Prostate gland (tissue), 2 donors: ENCODE results near the gene NLRC5. TPM values are rescaled to one million over a fixed set of nuclear protein-coding genes. Genes with fewer than 3 reads are reported as not detected.
"Not testable (repeated sequence)": the region's sequence is repeated elsewhere in the genome, so short reads cannot be mapped to it uniquely, and the experiment has no call there.

ENCODE experiments used
- DNase-seq: peaks from one replicate; pipeline ENCODE4 v3.0.0-alpha.2; 2019; ENCODE audit warnings: low spot score
- H3K27ac ChIP-seq, 2 donors: fragments of 200-600 bp; sonication (generic); 2 replicates each; pipeline ENCODE4 v1.5.1; 2017 to 2019
- H3K27me3 ChIP-seq: fragments of 200-600 bp; sonication (generic); replicated peaks from 2 replicates; pipeline ENCODE4 v1.5.1; 2019; ENCODE audit not compliant: insufficient read depth
- H3K36me3 ChIP-seq, 2 donors: fragments of 200-600 bp; sonication (generic); 1 replicate in 1 of 2; 2 replicates in 1 of 2; pipeline versions ENCODE4 v1.5.1 to v1.8.1; 2017 to 2019
- H3K4me1 ChIP-seq: fragments of 200-600 bp; sonication (generic); replicated peaks from 2 replicates; pipeline ENCODE4 v1.5.1; 2019
- H3K4me3 ChIP-seq, 2 donors: fragments of 200-600 bp; sonication (generic); 2 replicates each; pipeline ENCODE4 v1.5.1; 2017 to 2019
- H3K9me3 ChIP-seq: fragments of 200-600 bp; sonication (generic); 2 replicates; pipeline ENCODE4 v1.5.1; 2017
- POLR2A ChIP-seq: fragments of 450-650 bp; IDR thresholded peaks from one replicate; pipeline ENCODE4 v1.6.1; 2016; ENCODE audit warnings: antibody characterized with exemption, mild to moderate bottlenecking
- POLR2AphosphoS5 ChIP-seq: sonication (generic); formaldehyde crosslinking; IDR thresholded peaks from one replicate; pipeline ENCODE4 v1.6.1; 2017; ENCODE audit warnings: antibody characterized with exemption
- WGBS: methylation state at CpG from one replicate; pipeline ENCODE4 v1.1.5; 2018; 5-methylcytosine and 5-hydroxymethylcytosine counted together
- intact Hi-C: fragments of 100-400 bp; cut with DNase I; formaldehyde crosslinking; loops from one replicate; pipeline ENCODE4 v1.14.2; 2022
- total RNA-seq, 2 donors: library from RNA; depleted of rRNA; stranded (reverse); fragments of >200 nt; gene quantifications; one replicate each; pipeline ENCODE4 v1.1.0, GENCODE V29; 2016
- TF ChIP-seq, protein P1 (sequence below), 4 experiments: fragments of 200-600 bp in 2 of 4; fragments of 450-650 bp in 2 of 4; sonication (generic) in 2 of 4; IDR thresholded peaks; 1 replicate in 3 of 4; 2 replicates in 1 of 4; pipeline ENCODE4 v1.5.1; 2016 to 2019; ENCODE audit warnings: antibody characterized with exemption in 4 of 4, mild to moderate bottlenecking in 2 of 4, moderate library complexity in 2 of 4

Gene NLRC5
- total RNA-seq, 2 donors from 2014 or later = 9.5 to 31.2 TPM

DNA sequence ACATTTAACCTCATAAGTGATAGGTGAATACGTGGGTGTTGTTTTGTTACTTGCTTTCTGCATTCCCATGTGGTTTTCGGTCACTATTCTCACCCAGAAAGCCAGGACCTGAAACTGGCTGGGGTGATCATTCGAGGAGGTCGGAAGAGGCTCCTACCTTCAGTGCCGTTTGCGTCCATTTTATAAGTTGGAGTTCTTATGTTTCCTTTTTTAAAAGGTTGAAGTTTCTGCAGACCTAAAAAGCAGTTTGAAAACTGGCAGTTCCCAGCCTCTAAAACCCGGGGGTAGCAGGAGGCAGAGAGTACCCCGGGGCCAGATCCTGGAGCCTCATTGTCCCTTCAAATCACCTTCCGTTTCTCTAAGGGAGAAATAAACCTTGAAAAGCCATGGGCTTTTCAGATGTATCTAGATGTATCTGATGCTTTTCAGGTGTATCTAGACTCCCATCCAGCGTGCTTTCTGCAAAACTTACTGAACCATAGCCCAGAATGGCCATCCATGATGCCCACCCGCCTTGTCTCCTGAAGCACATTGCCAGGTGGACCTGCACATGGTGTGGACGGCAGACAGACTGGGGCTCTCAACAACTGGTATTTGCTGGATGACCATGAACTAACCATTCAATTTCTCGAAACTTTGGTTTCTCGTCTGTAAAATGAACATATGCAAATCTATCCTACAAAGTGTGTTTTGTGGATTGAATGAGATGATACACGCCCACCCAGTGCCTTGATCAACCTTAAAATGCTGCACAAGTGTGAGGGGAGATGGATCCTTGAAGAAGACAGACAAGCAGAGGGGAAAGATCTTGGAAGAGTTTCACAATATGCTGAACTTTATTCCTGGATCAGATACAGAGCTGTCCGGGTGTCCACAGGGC, 1.3 kb downstream of the NLRC5 start:
- intact Hi-C loops = no loop called here
- TF ChIP-seq POLR2A = no peak
- TF ChIP-seq POLR2AphosphoS5 = no peak
- TF ChIP-seq, protein P1, sequence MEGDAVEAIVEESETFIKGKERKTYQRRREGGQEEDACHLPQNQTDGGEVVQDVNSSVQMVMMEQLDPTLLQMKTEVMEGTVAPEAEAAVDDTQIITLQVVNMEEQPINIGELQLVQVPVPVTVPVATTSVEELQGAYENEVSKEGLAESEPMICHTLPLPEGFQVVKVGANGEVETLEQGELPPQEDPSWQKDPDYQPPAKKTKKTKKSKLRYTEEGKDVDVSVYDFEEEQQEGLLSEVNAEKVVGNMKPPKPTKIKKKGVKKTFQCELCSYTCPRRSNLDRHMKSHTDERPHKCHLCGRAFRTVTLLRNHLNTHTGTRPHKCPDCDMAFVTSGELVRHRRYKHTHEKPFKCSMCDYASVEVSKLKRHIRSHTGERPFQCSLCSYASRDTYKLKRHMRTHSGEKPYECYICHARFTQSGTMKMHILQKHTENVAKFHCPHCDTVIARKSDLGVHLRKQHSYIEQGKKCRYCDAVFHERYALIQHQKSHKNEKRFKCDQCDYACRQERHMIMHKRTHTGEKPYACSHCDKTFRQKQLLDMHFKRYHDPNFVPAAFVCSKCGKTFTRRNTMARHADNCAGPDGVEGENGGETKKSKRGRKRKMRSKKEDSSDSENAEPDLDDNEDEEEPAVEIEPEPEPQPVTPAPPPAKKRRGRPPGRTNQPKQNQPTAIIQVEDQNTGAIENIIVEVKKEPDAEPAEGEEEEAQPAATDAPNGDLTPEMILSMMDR (IDR thresholded peaks at IDR 0.05) = no peak
- WGBS = 83% methylated on average over 16 of the region's 16 CpGs
- no peak for DNase-seq
- no peaks in the 10 kb centered on the region for H3K27me3 ChIP-seq
- H3K4me3 ChIP-seq = peak overlapping the region; percentile 57 to 78
- H3K4me1 ChIP-seq = peaks cover 4% of the 10 kb centered on the region
- no peak overlapping the region for H3K27ac ChIP-seq
- no peaks in the 10 kb centered on the region for H3K9me3 ChIP-seq
- H3K36me3 ChIP-seq = no peaks in the 10 kb centered on the region

DNA sequence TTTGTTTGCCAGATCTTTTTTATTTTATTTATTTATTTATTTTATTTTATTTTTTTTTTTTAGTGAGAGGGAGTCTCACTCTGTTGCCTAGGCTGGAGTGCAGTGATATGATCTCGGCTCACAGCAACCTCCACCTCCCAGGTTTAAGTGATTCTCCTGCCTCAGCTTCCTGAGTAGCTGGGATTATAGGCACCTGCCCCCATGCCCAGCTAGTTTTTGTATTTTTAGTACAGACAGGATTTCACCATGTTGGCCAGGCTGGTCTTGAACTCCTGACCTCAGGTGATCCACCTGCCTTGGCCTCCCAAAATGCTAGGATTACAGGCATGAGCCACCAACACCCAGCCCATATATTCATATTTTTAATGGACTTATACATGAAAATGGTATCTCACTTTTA, 3.1 kb downstream of the NLRC5 start:
- H3K4me1 ChIP-seq, H3K27me3 ChIP-seq, H3K4me3 ChIP-seq, H3K27ac ChIP-seq, DNase-seq, H3K9me3 ChIP-seq, intact Hi-C loops, H3K36me3 ChIP-seq: not testable (repeated sequence)
- WGBS = 38% methylated on average over 1 of the region's 1 CpG

DNA sequence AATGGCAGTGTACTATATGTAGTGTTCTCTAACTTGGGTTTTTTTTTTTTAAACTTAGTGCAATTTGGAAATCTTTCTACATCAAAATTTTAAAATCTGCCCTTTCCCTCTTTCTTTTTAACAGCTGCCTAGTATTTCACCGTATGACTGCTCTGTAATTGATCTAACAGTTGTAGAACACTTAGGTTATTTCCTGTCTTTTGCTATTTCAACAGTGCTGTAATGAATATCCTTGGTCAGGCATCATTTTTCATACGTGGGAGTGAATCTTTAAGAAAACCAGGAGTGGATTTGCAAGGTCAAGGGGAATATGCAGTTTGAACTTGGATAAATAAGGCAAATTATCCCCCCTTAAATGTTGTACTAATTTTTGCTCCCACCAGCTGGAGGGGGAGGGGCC, 3.8 kb downstream of the NLRC5 start:
- H3K27ac ChIP-seq = no peak overlapping the region
- DNase-seq = no peak
- TF ChIP-seq POLR2AphosphoS5 (no peak), POLR2A (no peak)
- TF ChIP-seq, protein P1 (IDR thresholded peaks at IDR 0.05) = no peak

DNA sequence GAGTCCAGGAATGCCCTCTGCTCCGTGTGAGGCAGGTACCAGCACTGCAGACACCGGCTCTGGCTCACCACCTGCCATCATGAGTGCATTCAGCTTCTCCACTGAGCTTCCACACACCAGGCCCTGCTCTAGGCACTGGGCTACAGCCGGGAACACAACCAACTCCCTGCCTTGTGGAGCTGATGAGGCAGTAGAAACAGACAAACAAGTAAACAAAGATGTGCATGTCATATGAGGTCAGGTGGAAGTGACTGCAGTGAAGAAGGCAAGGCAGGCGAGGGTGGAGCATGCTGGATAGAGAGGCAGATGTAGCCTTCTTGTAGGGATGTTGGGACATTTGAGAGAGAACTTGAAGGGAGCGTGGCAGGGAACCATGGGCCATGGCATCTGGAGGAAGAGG, 5.0 kb downstream of the NLRC5 start:
- Histone ChIP-seq H3K36me3 (no peaks in the 10 kb centered on the region), H3K4me3 (no peak overlapping the region), H3K27me3 (no peaks in the 10 kb centered on the region), H3K9me3 (no peaks in the 10 kb centered on the region), H3K4me1 (peaks cover 4% of the 10 kb centered on the region), H3K27ac (no peak overlapping the region)
- WGBS = 82% methylated on average over 5 of the region's 5 CpGs
- no peak for DNase-seq
- TF ChIP-seq, protein P1 (IDR thresholded peaks at IDR 0.05) = no peak
- TF ChIP-seq POLR2AphosphoS5 = no peak
- TF ChIP-seq POLR2A = no peak
- intact Hi-C loops = no loop called here

More for the DNA sequence above, 3.8 kb downstream of the NLRC5 start:
- intact Hi-C loops = no loop called here
- 47% methylated on average over 2 of the region's 2 CpGs for WGBS
- H3K27me3 ChIP-seq = no peaks in the 10 kb centered on the region
- peaks cover 4% of the 10 kb centered on the region for H3K4me1 ChIP-seq
- H3K4me3 ChIP-seq = no peak overlapping the region
- H3K9me3 ChIP-seq = no peaks in the 10 kb centered on the region
- H3K36me3 ChIP-seq = no peaks in the 10 kb centered on the region

DNA sequence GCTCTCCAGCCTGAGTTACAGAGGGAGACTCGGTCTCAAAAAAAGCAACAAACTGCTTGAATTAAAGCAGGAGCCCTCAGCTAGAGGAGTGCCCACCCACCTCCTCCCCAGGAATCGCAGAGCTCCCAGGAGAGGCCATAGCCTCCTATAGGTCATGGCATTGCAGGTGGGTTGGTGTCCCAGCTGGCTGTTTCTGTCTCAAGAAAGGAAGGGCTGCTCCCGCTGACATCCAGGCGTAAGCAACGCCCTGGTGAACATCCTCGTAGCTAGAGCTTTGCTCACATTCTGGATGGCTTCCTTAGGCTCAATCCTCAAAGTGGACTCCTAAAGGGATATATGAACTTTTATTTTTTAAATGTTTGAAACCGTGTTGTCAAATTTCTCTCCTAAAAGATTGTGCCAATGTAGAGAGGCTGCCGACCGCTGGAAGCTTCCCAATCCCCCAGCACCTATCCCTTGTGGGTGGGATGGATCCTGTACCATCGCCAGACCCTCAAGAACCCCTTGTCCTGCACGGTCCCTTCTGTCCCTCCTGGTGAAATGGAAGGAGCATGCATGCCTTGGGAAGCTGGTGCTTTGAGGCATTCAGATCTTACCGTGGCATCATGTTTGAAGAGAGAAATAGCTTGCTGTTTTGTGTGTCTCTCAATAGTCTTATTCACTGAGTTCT, 5.9 kb downstream of the NLRC5 start:
- DNase-seq = no peak
- 85% methylated on average over 12 of the region's 12 CpGs for WGBS

More for the DNA sequence above, 5.9 kb downstream of the NLRC5 start:
- intact Hi-C loops = no loop called here
- no peak overlapping the region for H3K4me3 ChIP-seq
- no peaks in the 10 kb centered on the region for H3K27me3 ChIP-seq
- TF ChIP-seq POLR2AphosphoS5 (no peak), POLR2A (no peak)
- TF ChIP-seq, protein P1 (IDR thresholded peaks at IDR 0.05) = no peak
- H3K36me3 ChIP-seq = no peaks in the 10 kb centered on the region
- H3K9me3 ChIP-seq = no peaks in the 10 kb centered on the region
- no peak overlapping the region for H3K27ac ChIP-seq
- peaks cover 4% of the 10 kb centered on the region for H3K4me1 ChIP-seq
